Measurements from ENCODE around the gene TTBK2.
A peak's percentile ranks its signal among the peaks of the same experiment; 100 is the strongest.

Gene TTBK2

DNA sequence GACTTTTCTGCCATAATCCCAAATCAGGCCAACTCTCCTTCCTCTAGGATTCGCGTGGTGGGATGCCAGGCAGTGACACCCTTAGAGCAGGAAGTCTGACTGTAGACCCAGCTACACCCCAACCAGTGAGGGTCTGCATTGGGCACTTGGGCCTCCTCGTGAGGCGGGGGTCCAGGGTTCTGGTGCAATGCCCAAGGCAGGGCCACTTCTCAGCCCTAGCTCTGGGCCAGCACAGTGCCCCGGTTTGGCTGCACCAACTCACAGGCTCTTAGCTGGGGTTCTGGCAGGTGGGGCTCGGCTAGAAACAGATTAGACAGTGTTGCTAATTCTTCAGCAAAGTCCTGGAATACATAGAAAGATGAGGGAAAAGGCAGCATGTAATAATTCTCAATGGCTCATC lies 196.3 kb downstream of the TTBK2 start:
- DNase-seq, result no peak

DNA sequence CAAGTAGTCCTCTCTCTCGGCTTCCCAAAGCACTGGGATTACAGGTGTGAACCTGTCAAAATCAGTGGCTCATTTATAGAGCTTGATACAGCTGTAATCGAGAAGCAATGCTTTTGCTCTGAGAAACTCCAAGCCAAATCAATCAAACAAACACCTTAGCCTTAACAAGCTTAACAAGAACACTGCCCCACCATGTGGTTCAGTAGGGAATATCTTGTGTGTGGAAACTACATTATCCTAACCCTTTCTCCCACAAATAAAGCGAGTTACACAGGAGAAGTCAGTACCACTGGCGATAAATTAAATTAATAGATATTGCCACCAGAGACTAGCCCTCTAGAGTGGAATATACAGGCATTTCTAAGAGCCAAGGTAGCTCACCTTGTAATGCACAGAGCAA lies 197.5 kb downstream of the TTBK2 start:
- DNase-seq, result no peak

DNA sequence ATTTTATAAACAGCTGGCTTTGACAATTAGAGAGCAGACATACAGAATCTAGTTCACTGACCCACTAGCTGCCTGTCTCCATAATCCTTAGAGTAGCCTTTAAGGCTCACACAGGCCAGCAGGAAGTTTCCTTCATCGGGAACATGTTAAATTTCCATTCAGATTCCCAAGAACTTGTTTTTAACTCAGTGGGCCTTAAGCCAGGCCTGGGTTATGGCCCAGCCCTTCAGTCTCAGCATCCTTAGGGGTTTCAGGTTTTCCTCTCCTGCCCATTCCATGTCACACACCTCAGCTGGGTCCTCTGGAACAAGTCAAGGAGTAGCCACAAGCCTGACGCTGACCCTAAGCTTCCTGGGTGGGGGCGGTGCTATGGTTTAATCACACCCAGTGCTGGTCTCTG lies 198.7 kb downstream of the TTBK2 start:
- no peak for DNase-seq

DNA sequence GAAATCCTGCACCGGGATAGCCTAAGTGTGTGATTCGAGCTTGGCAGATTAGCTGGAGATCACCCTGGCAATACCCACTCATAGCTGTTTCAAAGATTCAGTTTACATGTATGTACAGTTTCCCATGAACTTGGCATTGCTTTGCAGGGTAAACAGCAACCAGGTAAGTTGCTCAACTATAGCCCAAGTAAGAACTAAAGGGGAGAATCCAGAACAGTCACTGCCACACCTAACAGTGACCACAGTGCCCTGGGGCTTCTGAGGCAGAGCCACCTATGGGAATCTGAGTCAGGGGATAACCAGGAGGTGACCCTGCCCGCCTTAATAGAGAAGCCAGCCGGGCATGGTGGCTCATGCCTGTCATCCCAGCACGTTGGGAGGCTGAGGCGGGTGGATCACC lies 199.6 kb downstream of the TTBK2 start:
- no peak for DNase-seq

DNA sequence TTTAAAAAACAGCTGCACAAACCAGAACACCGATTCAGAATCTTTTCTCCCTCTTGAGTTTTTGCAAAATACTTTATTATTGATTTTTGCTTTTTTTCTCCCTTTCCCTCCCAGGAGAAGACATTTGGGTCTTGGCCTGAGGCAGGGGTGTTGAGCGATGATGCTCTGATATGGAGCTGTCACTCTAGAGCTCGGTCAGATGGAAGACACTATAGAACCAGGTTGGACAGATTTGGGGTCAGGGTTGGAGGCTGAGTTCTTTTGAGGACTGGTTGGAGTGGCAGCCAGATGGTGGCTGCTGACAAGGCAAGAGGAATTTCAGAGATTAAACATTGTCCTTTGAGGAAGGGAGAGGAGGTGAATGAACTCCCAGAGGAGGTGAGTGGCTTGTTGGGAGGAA lies 200.5 kb downstream of the TTBK2 start:
- DNase-seq, result no peak

DNA sequence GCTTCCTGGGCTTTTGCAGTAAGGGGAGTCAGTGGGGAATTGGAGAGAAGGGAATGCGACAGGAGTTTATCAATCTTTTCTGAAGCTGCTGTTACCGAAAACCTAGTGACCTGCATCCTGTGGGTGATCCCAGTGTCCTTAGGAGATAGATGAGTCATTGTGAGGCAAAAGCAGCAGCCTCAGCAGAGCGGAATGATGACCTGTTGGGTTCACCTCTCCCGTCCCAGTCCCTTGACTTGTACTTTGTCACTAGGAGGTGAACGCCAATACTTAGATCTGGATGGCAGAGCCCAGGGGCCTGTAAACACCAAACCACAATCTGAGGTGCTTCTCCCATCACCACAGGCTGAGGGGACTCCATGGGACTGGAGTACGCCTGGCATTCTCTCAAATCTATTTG lies 201.5 kb downstream of the TTBK2 start:
- DNase-seq, result no peak

DNA sequence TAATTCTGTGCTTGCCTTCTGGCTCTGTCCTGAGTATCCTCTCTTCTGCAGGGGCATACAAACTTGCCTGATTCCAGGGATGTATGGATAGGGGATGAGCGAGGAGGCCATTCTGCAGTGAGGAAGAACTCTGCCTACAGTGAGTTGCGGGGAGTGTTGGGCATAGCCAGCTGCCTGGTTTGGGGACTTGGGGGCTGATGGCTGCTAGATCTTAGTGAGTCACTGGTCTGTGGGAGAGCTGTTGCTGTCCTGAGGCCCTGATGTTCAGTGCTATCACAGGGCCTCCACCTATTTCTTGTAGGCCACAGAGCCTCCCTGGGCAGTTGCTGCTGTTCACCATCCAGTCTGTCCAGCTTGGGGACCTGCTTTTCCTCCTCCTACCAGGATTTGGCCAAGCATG lies 204.0 kb downstream of the TTBK2 start:
- no peak for DNase-seq

DNA sequence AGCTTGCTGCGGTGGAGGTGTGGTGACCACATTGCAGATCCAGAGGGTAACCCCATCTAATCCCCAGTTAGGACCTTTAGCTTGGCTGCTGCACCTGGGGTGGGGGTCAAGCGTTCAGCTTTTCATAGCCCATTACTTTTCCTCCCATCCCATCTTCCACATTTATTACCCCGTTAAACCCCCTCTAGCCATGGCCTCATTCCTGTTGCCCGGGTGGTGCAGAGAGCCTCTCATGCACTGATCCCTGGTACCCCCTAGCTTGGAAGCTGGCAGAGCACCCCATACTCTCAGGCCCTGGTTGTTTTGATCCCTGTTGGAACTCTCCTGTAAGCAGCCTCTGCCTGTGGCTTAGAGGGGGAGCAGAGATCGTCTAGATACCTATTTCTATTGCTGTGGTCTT lies 204.5 kb downstream of the TTBK2 start:
- DNase-seq, result no peak

DNA sequence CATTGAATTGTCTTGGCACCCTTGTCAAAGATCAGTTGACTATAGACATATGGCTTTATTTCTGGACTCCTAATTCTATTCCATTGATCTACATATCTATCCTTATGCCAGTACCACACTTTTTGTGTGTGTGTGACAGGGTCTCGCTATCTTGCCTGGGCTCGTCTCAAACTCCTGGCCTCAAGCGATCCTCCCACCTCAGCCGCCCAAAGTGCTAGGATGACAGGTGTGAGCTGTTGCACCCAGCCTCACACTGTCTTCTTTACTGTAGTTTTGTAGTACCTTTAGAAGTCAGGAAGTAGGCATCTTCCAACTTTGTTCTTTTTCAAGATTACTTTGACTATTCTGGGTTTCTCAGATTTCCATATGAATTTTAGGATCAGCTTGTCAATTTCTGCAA lies 208.0 kb downstream of the TTBK2 start:
- DNase-seq, result no peak

DNA sequence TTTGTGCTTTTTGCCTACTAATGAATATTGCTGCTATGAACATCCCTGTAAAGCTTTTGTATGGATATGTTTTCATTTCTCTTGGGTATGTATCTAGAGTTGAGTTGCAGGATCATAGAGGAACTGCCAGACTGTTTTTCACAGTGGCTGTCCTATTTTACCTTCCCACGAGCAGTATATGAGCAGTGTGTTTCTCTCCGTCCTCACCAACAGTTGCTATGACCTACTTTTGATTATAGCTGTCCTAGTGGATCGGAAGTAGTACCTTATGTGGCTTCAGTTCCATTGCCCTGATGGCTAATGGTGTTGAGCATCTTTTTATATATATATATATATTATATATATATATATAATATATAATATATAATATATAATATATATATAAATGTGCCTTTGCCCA lies 208.8 kb downstream of the TTBK2 start:
- no peak for DNase-seq

DNA sequence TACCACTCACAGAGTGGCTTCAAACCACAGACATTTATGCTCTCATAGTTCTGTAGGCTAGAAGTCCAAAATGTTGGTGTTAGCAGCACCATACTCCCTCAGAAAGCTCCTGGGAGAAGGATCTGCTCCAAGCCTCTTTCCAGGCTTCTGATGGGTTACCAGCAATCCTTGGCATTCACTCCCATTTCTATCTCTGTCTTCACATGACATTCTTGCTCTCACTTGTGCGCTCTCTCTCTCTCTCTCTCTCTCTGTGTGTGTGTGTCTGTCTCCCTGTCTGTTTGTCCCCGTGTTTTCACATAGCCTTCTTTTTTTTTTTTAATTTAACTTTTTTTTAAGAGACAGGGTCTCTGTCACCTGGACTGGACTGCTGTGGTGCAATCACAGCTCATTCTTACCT lies 209.9 kb downstream of the TTBK2 start:
- no peak for DNase-seq

DNA sequence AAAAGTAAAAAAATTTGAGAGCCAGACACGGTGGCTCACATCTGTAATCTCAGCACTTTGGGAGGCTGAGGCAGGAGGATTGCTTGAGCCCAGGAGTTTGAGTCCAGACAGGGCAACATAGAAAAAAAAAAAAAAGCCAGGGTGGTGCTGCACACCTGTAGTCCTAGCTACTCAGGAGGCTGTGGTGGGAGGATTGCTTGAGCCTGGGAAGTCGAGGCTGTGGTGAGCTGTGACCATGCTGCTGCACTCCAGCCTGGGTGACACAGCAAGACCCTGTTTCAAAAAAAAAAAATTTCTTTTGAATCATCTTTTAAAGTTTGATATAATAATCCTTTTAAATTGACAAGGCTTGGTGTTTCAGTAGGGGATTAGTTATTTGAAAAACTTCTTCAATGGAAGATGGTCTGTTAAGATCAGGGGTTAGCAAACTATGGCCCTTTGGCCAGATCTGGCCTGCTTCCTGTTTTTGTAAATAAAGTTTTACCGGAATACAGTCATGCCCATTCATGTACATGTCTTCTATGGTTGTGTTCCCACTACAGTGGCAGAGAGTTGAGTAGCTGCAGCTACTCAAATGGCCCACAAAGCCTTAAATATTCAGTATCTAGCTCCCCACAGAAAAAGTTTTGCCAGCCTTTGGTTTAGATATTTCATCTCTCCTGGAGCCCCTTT lies 212.6 kb downstream of the TTBK2 start:
- no peak for DNase-seq

DNA sequence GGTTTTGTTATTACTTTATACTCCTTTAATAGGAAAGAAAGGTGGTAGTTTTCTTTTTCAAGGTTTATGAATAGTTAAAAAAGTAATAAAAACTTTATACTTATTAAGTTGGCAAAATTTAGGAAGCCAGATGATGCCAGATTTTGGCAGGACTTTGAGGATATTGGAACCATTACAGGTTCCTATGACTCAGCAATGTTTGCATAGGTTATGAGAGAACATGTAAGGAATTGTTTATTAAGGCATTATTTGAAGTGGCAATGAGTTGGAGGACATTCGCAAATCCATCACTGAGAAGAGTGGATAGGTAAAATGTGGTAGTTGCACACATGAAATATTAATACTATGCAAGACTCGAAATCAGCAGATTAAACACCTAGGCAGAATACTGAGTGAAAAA lies 213.5 kb downstream of the TTBK2 start:
- no peak for DNase-seq

DNA sequence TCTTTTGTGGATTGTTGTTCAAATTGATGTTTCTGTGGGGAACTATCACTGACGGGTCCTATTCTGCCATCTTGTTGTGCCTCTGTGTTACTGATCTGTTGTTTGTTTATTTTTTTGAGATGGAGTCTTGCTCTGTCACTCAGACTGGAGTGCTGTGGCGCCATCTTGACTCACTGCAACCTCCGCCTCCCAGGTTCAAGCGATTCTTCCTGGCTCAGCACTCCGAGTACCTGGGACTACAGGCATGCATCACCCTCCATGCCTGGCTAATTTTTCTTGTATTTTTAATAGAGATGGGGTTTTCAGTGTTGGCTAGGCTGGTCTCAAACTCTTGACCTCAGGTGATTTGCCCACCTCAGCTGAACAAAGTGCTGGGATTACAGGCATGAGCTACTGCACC lies 215.2 kb downstream of the TTBK2 start:
- no peak for DNase-seq

DNA sequence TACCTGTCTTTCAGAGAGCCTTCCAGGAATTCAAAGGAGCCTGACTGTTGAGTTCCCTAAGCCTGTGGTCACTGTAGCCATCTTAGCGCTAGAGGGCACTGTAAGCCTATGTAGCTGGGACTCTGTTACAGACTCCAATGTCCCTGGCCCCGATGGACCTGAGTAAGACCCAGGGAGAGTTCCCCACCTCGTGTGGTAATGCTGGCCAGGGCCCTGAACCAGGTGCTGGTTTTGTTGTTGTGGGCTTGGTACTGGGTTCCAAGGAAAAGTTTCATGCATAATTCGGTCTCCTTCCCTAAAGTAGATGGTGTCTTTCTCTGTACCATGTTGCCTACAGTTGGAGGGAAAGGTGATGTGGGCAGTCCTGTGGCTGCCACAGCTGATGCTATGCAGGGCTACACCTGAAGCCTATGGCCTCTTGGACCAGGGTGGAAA lies 216.1 kb downstream of the TTBK2 start:
- DNase-seq, result peak; percentile 54

DNA sequence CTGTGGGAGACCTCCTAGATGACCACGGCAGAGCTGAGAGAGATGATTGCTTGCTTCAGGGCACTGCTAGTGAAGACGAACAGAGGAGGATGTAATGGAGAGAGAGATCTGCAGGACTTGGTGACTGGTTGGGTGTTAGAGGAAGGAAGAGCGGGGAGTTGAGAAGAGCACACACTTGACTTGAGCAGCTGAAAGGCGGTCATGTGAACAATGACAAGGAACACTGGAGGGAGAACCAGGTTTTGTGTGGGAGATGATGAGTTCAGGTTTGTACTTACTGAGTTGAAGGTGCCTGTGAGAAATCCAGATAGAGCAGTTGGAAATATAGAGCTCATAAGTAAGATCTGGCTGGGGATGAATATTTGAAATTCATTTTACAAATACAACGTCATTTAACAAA lies 224.0 kb downstream of the TTBK2 start:
- DNase-seq, result no peak

DNA sequence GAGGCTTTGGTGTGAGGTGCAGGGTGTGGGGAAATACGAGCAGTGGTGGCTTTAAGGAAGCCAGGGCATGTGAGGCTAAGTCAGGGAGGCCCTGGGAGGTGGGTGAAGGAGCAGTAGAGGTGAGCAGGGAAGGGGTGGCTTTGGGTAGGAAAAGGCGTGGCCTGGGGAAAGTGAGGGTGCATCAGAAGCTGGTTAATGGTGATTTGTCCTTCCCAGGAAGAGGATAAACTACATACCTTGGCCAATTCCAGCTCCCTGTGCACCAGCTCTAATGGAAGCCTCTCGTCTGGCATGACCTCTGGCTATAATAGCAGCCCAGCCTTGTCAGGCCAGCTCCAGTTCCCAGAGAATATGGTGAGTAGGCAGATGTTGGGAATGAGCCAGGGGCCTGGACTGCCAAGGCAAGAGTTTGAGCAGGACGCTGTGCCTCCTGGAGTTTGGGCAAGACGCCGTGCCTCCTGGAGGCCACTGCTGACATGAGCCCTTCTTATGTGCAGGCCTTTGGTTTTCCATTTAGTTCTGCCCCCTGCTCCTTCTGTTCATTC lies 225.0 kb downstream of the TTBK2 start:
- DNase-seq, result no peak

DNA sequence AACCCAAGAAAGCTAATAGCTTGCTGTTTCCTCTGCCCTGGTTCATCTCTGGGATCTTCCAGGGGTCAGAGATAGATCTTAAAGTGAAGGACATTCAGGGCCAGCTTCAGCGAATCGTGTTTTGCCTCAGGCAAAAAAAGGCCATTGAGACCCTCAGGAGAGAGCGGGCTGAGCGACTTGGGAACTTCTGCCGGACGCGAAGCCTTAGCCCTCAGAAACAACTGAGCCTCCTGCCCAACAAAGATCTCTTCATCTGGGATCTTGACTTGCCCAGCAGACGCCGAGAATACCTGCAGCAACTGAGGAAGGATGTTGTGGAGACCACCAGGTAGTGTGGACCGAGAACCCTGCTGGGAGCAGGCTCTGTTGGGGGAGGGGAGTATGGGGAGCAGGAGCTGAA lies 226.2 kb downstream of the TTBK2 start:
- DNase-seq, result no peak

DNA sequence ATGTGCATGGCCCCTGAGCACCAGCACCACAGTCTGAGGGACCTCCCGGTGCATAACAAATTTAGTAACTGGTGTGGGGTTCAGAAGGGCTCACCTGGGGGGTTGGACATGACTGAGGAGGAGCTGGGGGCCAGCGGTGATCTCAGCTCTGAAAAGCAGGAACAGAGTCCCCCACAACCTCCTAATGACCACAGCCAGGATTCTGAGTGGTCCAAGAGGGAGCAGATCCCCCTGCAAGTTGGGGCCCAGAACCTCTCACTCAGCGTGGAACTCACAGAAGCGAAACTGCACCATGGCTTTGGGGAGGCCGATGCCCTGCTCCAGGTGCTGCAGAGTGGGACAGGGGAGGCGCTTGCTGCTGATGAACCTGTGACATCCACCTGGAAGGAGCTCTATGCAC lies 226.6 kb downstream of the TTBK2 start:
- DNase-seq, result no peak

DNA sequence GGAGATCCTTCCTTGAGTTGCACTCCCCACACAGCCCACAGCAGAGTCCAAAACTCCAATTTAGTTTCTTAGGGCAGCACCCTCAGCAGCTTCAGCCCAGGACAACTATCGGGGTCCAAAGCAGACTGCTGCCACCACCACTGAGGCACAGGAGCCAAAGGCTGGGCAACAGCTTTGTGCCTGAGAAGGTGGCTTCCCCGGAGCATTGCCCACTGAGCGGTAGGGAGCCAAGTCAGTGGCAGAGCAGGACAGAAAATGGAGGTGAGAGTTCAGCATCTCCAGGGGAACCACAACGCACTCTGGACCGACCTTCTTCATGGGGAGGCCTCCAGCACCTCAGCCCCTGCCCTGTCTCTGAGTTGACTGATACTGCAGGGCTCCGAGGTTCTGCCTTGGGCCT lies 227.1 kb downstream of the TTBK2 start:
- no peak for DNase-seq

DNA sequence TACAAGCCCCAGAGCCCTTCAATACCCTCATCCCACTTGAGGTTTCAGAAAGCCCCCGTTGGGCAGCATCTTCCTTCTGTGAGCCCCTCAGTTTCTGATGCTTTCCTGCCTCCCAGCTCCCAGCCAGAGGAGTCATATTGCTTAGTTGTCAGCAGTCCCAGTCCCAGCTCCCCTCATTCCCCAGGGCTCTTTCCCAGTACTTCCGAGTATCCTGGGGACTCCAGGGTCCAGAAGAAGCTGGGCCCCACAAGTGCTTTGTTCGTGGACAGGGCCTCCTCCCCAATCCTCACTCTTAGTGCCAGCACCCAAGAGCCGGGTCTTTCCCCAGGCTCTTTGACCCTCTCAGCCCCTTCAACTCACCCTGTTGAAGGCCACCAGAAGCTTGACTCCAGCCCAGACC lies 227.6 kb downstream of the TTBK2 start:
- no peak for DNase-seq

DNA sequence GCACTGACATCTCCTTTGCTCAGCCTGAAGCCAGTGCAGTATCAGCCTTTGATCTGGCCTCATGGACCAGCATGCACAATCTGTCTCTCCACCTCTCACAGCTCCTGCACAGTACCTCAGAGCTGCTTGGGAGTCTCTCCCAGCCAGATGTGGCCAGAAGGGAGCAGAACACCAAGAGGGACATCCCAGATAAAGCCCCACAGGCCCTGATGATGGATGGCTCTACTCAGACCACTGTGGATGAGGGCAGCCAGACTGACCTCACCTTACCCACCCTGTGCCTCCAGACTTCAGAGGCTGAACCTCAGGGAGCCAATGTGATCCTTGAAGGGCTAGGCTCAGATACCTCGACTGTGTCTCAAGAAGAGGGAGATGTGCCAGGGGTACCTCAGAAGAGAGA lies 228.0 kb downstream of the TTBK2 start:
- no peak for DNase-seq

DNA sequence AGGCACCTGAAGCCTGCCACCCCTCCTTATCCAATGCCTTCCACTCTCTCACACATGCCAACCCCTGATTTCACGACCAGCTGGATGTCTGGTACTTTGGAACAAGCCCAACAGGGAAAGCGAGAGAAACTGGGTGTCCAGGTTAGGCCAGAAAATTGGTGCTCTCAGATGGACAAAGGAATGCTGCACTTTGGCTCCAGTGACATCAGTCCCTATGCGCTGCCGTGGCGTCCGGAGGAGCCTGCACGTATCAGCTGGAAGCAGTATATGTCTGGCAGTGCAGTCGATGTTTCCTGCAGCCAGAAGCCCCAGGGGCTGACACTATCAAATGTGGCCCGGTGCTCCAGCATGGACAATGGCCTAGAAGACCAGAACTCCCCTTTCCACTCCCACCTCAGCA lies 228.8 kb downstream of the TTBK2 start:
- DNase-seq, result no peak

DNA sequence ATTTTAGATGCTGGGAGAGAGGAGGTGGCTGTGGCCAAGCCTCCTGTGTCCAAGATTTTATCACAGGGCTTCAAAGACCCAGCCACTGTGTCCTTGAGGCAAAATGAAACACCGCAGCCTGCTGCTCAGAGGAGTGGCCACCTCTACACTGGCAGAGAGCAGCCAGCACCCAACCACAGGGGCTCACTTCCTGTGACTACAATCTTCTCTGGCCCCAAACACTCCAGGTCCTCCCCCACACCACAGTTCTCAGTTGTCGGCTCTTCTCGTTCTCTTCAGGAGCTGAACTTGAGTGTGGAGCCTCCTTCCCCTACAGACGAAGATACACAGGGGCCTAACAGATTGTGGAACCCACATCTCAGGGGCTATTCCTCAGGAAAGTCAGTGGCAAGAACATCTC lies 229.3 kb downstream of the TTBK2 start:
- DNase-seq, result no peak

Measured in activated T-cell treated with anti-CD3 and anti-CD28 coated beads, Interleukin-2, amount 50 U/mL, for 1 hour (primary cell).